ENCODE data around the gene ITGAX. TPM values are rescaled to one million over a fixed set of nuclear protein-coding genes. Genes with fewer than 3 reads are reported as not detected.

ITGAX gene
- total RNA-seq, 1 donor from 2014 or later = not detected

DNA sequence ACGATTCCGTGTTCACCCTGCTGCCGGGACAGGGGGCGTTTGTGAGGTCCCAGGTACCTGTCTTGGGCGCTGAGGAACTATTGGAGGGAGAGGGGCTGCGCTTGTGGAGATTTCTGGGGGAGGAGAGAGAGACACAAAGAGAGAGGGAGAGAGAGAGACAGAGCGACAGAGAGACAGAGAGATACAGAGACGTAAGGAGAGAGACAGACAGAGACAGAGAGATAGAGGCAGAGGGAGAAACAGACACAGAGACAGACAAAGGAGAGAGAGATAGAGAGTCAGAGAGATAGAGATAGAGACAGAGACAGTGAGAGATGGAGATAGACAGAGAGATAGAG is 24.5 kb upstream of the ITGAX start:
- H3K4me1 Mint-ChIP-seq (ENCODE audit: unreplicated experiment) = no peaks in the 10 kb centered on the region
- H3K27me3 Mint-ChIP-seq (ENCODE audit: unreplicated experiment) = peaks cover 31% of the 10 kb centered on the region
- TF ChIP-seq, protein P1, sequence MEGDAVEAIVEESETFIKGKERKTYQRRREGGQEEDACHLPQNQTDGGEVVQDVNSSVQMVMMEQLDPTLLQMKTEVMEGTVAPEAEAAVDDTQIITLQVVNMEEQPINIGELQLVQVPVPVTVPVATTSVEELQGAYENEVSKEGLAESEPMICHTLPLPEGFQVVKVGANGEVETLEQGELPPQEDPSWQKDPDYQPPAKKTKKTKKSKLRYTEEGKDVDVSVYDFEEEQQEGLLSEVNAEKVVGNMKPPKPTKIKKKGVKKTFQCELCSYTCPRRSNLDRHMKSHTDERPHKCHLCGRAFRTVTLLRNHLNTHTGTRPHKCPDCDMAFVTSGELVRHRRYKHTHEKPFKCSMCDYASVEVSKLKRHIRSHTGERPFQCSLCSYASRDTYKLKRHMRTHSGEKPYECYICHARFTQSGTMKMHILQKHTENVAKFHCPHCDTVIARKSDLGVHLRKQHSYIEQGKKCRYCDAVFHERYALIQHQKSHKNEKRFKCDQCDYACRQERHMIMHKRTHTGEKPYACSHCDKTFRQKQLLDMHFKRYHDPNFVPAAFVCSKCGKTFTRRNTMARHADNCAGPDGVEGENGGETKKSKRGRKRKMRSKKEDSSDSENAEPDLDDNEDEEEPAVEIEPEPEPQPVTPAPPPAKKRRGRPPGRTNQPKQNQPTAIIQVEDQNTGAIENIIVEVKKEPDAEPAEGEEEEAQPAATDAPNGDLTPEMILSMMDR (IDR thresholded peaks at IDR 0.05; ENCODE audit: unreplicated experiment) = no peak
- no peak overlapping the region for H3K27ac Mint-ChIP-seq (ENCODE audit: unreplicated experiment)
- H3K9me3 Mint-ChIP-seq (ENCODE audit: unreplicated experiment) = no peaks in the 10 kb centered on the region
- H3K4me3 Mint-ChIP-seq (ENCODE audit: unreplicated experiment) = peak overlapping the region; percentile 49
- no peak for DNase-seq (ENCODE audit: low spot score)
- H3K36me3 Mint-ChIP-seq (ENCODE audit: low read depth, unreplicated experiment) = peaks cover 6% of the 10 kb centered on the region

- DNase-seq (ENCODE audit: low spot score) = no peak
- Mint-ChIP-seq H3K4me1 (ENCODE audit: unreplicated experiment) (no peaks in the 10 kb centered on the region), H3K36me3 (ENCODE audit: low read depth, unreplicated experiment) (peaks cover 4% of the 10 kb centered on the region), H3K4me3 (ENCODE audit: unreplicated experiment) (peak overlapping the region; percentile 19), H3K9me3 (ENCODE audit: unreplicated experiment) (no peaks in the 10 kb centered on the region), H3K27me3 (ENCODE audit: unreplicated experiment) (peaks cover 31% of the 10 kb centered on the region), H3K27ac (ENCODE audit: unreplicated experiment) (no peak overlapping the region)
- TF ChIP-seq, protein P1 (IDR thresholded peaks at IDR 0.05; ENCODE audit: unreplicated experiment) = no peak
Measured at GRCh38 chr16:31331141-31331764, 23.7 kb upstream of the ITGAX start.

DNA sequence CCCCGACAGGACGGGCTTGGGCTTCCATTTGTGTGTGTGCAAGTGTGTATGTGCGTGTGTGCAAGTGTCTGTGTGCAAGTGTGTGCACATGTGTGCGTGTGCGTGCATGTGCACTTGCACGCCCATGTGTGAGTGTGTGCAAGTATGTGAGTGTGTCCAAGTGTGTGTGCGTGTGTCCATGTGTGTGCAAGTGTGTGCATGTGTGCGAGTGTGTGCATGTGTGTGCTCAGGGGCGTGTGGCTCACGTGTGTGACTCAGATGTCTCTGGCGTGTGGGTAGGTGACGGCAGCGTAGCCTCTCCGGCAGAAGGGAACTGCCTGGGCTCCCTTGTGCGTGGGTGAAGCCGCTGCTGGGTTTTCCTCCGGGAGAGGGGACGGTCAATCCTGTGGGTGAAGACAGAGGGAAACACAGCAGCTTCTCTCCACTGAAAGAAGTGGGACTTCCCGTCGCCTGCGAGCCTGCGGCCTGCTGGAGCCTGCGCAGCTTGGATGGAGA is 23.1 kb upstream of the ITGAX start:
- H3K27me3 Mint-ChIP-seq (ENCODE audit: unreplicated experiment) = peaks cover 31% of the 10 kb centered on the region
- no peaks in the 10 kb centered on the region for H3K9me3 Mint-ChIP-seq (ENCODE audit: unreplicated experiment)
- peaks cover 4% of the 10 kb centered on the region for H3K36me3 Mint-ChIP-seq (ENCODE audit: low read depth, unreplicated experiment)
- no peaks in the 10 kb centered on the region for H3K4me1 Mint-ChIP-seq (ENCODE audit: unreplicated experiment)
- H3K4me3 Mint-ChIP-seq (ENCODE audit: unreplicated experiment) = peak overlapping the region; percentile 19
- TF ChIP-seq, protein P1 (IDR thresholded peaks at IDR 0.05; ENCODE audit: unreplicated experiment) = no peak
- no peak overlapping the region for H3K27ac Mint-ChIP-seq (ENCODE audit: unreplicated experiment)
- no peak for DNase-seq (ENCODE audit: low spot score)

DNA sequence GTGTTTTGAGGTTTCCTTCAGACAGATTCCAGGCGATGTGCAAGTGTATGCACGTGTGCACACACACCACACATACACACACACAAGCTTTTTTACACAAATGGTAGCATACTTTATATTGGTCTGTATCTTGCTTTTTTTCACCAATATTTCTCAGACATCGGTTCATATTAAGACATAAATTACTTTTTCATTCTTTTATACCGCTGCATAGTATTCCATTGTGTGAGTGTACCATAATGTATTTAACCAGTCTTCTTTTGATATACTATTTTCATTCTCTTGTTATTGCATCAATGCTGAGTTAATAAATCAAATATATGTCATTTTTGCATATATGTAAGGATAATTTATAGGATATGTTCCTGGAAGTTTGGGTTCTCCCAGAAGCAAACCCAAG is 22.4 kb upstream of the ITGAX start:
- no peak overlapping the region for H3K4me3 Mint-ChIP-seq (ENCODE audit: unreplicated experiment)
- TF ChIP-seq, protein P1 (IDR thresholded peaks at IDR 0.05; ENCODE audit: unreplicated experiment) = no peak
- H3K27ac Mint-ChIP-seq (ENCODE audit: unreplicated experiment) = peak overlapping the region; percentile 18
- no peaks in the 10 kb centered on the region for H3K9me3 Mint-ChIP-seq (ENCODE audit: unreplicated experiment)
- no peak for DNase-seq (ENCODE audit: low spot score)
- peaks cover 4% of the 10 kb centered on the region for H3K36me3 Mint-ChIP-seq (ENCODE audit: low read depth, unreplicated experiment)
- H3K4me1 Mint-ChIP-seq (ENCODE audit: unreplicated experiment) = no peaks in the 10 kb centered on the region
- H3K27me3 Mint-ChIP-seq (ENCODE audit: unreplicated experiment) = peaks cover 32% of the 10 kb centered on the region

Measured in endothelial cell (in vitro differentiated cells).